ENCODE results near the gene MOV10L1. TPM values are rescaled to one million over a fixed set of nuclear protein-coding genes. Genes with fewer than 3 reads are reported as not detected.

The MOV10L1 gene
- total RNA-seq, 1 donor from 2014 or later = 3.5 TPM

DNA sequence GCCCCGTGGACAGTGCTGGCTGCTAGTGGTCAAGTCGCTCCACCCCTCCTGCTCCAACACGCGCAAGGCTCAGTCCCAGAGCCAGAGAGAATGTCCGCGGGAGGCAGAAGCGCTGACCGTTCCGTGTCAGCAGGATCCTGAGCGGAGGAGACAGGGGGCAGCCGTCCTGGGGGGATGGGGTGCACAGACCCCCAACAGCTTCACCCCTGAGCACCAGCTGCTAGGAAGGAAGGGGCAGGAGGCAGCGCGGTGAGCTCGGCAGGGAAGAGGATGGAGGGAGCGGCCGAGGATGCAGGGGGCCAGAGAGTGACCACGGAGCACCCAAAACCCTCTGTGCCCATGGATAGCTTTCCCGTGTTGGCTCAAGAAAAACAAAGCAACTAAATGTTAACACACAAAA lies 25.4 kb upstream of the MOV10L1 start:
- Mint-ChIP-seq H3K4me3 (no peak overlapping the region), H3K36me3 (no peaks in the 10 kb centered on the region), H3K27ac (no peak overlapping the region), H3K27me3 (ENCODE audit: low read depth) (no peaks in the 10 kb centered on the region), H3K4me1 (peaks cover 20% of the 10 kb centered on the region), H3K9me3 (no peaks in the 10 kb centered on the region)
- TF ChIP-seq, protein P1, sequence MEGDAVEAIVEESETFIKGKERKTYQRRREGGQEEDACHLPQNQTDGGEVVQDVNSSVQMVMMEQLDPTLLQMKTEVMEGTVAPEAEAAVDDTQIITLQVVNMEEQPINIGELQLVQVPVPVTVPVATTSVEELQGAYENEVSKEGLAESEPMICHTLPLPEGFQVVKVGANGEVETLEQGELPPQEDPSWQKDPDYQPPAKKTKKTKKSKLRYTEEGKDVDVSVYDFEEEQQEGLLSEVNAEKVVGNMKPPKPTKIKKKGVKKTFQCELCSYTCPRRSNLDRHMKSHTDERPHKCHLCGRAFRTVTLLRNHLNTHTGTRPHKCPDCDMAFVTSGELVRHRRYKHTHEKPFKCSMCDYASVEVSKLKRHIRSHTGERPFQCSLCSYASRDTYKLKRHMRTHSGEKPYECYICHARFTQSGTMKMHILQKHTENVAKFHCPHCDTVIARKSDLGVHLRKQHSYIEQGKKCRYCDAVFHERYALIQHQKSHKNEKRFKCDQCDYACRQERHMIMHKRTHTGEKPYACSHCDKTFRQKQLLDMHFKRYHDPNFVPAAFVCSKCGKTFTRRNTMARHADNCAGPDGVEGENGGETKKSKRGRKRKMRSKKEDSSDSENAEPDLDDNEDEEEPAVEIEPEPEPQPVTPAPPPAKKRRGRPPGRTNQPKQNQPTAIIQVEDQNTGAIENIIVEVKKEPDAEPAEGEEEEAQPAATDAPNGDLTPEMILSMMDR (IDR thresholded peaks at IDR 0.05; ENCODE audit: unreplicated experiment) = no peak
- no peak for DNase-seq (ENCODE audit: low spot score in 2 of 2, unreplicated experiment in 2 of 2)

DNA sequence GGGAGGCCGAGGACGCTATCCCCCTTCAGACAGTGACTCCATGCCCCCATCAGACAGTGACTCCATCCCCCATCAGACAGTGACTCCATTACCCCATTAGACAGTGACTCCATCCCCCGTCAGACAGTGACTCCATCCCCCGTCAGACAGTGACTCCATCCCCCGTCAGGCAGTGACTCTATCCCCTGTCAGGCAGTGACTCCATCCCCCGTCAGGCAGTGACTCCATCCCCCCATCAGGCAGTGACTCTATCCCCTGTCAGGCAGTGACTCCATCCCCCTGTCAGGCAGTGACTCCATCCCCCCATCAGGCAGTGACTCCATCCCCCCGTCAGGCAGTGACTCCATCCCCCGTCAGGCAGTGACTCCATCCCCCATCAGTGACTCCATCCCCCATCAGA lies 22.6 kb upstream of the MOV10L1 start:
- Mint-ChIP-seq H3K27me3 (ENCODE audit: low read depth) (no peaks in the 10 kb centered on the region), H3K36me3 (no peaks in the 10 kb centered on the region), H3K4me1 (no peaks in the 10 kb centered on the region), H3K9me3 (no peaks in the 10 kb centered on the region), H3K27ac (no peak overlapping the region), H3K4me3 (no peak overlapping the region)
- no peak for DNase-seq (ENCODE audit: low spot score in 2 of 2, unreplicated experiment in 2 of 2)
- TF ChIP-seq, protein P1 (IDR thresholded peaks at IDR 0.05; ENCODE audit: unreplicated experiment) = no peak

DNA sequence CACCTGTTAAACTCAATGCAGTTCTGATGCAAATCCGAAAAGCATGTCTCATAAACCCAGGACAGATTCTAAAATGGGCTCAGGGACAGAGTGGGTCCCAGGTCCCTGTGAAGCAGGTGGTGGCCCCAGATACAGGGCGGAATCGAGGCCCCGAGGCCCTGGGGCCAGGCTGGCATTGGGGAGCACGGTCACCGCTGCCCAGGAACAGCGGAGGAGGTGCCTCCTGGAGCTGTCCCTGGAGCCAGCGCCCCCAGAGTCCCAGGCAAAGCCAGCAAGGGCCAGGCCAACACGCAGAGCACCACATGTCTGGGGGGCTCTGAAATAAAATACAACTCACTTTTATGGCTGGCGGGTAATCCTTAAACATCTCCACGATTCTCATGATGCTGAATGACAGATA lies 21.7 kb upstream of the MOV10L1 start:
- Mint-ChIP-seq H3K4me1 (no peaks in the 10 kb centered on the region), H3K36me3 (no peaks in the 10 kb centered on the region), H3K9me3 (no peaks in the 10 kb centered on the region), H3K27ac (no peak overlapping the region), H3K27me3 (ENCODE audit: low read depth) (no peaks in the 10 kb centered on the region), H3K4me3 (no peak overlapping the region)
- TF ChIP-seq, protein P1 (IDR thresholded peaks at IDR 0.05; ENCODE audit: unreplicated experiment) = no peak
- DNase-seq (ENCODE audit: low spot score in 2 of 2, unreplicated experiment in 2 of 2) = no peak

DNA sequence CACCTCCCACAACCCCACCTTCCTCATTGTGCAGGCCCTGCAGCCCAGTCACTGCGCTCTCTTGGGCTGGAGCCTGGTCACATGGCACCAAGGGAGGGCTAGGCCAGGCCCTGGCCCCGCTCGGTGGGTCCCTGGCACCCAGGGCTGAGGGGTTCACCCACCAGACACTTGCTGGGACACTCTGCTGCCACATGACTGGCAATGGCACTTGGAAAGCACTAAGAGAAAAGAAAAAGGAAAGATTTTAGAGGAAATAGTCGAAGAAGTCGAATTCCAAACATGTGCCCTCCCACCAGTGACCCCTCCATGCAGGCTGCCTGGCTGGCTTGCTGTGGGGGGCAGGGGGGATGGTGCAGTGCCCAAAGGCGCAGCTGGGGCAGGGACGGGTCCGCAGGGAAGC lies 19.4 kb upstream of the MOV10L1 start:
- Mint-ChIP-seq H3K27ac (no peak overlapping the region), H3K36me3 (no peaks in the 10 kb centered on the region), H3K9me3 (no peaks in the 10 kb centered on the region), H3K27me3 (ENCODE audit: low read depth) (no peaks in the 10 kb centered on the region), H3K4me1 (no peaks in the 10 kb centered on the region), H3K4me3 (no peak overlapping the region)
- TF ChIP-seq, protein P1 (IDR thresholded peaks at IDR 0.05; ENCODE audit: unreplicated experiment) = no peak
- DNase-seq (ENCODE audit: low spot score in 2 of 2, unreplicated experiment in 2 of 2) = no peak

DNA sequence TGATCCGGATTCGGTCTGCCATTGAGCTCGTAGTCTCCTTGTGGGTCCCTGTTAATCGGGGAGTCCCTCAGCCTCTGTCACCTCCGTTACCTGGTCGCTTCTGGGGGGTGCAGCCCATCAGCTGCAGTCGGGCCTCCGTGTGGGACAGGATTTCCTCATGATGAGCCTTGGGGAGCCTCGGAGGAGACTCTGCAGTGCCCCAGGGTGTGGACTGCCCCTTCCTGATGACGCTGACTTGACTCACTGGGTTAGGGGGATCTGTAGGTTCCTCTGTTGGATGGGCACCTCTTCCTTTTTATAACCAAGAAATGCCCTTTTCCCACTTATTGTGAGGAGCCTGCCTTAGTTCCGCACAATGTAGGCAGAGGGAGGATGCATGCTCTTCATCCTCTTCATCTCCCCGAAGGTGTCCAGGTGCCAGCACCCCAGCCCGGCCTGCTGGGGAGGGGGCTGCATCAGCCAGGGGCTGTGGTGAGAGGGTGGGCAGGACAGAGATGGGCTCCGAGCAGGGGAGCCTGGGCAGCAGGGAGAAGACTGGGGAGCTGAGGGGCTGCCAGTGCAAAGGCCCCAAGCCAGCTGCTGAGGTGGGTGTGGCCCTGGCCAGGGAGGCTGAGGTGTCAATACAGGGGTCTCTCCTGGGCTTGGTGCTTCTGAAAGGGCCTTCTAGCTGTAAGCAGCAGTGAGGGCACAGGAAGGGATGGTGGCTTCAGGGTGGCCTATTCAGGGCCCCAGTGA lies 18.2 kb upstream of the MOV10L1 start:
- DNase-seq (ENCODE audit: low spot score in 2 of 2, unreplicated experiment in 2 of 2) = no peak
- Mint-ChIP-seq H3K4me3 (no peak overlapping the region), H3K9me3 (no peaks in the 10 kb centered on the region), H3K4me1 (no peaks in the 10 kb centered on the region), H3K36me3 (no peaks in the 10 kb centered on the region), H3K27me3 (ENCODE audit: low read depth) (no peaks in the 10 kb centered on the region), H3K27ac (no peak overlapping the region)
- TF ChIP-seq, protein P1 (IDR thresholded peaks at IDR 0.05; ENCODE audit: unreplicated experiment) = no peak

Data from mesothelial cell of epicardium (in vitro differentiated cells).